HEK293T (cell line): Measurements from ENCODE around the gene MIPEP.

Source experiments
- CTCF ChIA-PET: fragments of 350-600 bp; formaldehyde crosslinking; extraction: SDS; loops from one replicate; lab custom pipeline; 2021; ENCODE audit warnings: antibody characterized with exemption, inconsistent platforms; lab: Yijun Ruan, JAX
- POLR2A ChIA-PET: fragments of 350-600 bp; formaldehyde crosslinking; extraction: SDS; loops from one replicate; lab custom pipeline; 2020; ENCODE audit warnings: antibody characterized with exemption, inconsistent platforms; lab: Yijun Ruan, JAX
- DNase-seq: peaks from one replicate; pipeline ENCODE4 v3.0.0; 2012; ENCODE audit warnings: mixed read lengths; ENCODE audit errors: extremely low spot score
- ARNT ChIP-seq: fragments of 450-650 bp; IDR thresholded peaks from 2 replicates; pipeline ENCODE4 v1.6.1; 2017; ENCODE audit warnings: mild to moderate bottlenecking
- BHLHE40 ChIP-seq: fragments of 450-650 bp; IDR thresholded peaks from 2 replicates; pipeline ENCODE4 v1.6.1; 2016; ENCODE audit warnings: mild to moderate bottlenecking, moderate library complexity, borderline replicate concordance
- CTBP1 ChIP-seq: fragments of 450-650 bp; IDR thresholded peaks from 2 replicates; pipeline ENCODE4 v1.6.1; 2016; ENCODE audit warnings: borderline replicate concordance
- ELF4 ChIP-seq: fragments of 450-650 bp; IDR thresholded peaks from 2 replicates; pipeline ENCODE4 v1.6.1; 2017; ENCODE audit warnings: antibody characterized with exemption
- FOXA1 ChIP-seq: fragments of 450-650 bp; IDR thresholded peaks from 2 replicates; pipeline ENCODE4 v1.6.1; 2016; ENCODE audit warnings: mild to moderate bottlenecking
- FOXK2 ChIP-seq: fragments of 450-650 bp; IDR thresholded peaks from 2 replicates; pipeline ENCODE4 v1.6.1; 2016; ENCODE audit warnings: mild to moderate bottlenecking
- FOXM1 ChIP-seq: fragments of 450-650 bp; IDR thresholded peaks from 2 replicates; pipeline ENCODE4 v1.6.1; 2017; ENCODE audit warnings: mild to moderate bottlenecking, borderline replicate concordance
- HDGF ChIP-seq: fragments of 450-650 bp; IDR thresholded peaks from 2 replicates; pipeline ENCODE4 v1.6.1; 2017; ENCODE audit warnings: antibody characterized with exemption, borderline replicate concordance
- L3MBTL2 ChIP-seq: fragments of 450-650 bp; conservative IDR thresholded peaks from 2 replicates; pipeline ENCODE4 v1.6.1; 2016; ENCODE audit warnings: mild to moderate bottlenecking
- LEF1 ChIP-seq: fragments of 450-650 bp; IDR thresholded peaks from 2 replicates; pipeline ENCODE4 v1.6.1; 2017; ENCODE audit warnings: mild to moderate bottlenecking, borderline replicate concordance
- NFRKB ChIP-seq: fragments of 450-650 bp; IDR thresholded peaks from 2 replicates; pipeline ENCODE4 v1.6.1; 2016; ENCODE audit warnings: mild to moderate bottlenecking, moderate library complexity
- PKNOX1 ChIP-seq: fragments of 450-650 bp; IDR thresholded peaks from 2 replicates; pipeline ENCODE4 v1.6.1; 2016
- SP1 ChIP-seq: fragments of 450-650 bp; IDR thresholded peaks from 2 replicates; pipeline ENCODE4 v1.6.1; 2017
- SUZ12 ChIP-seq: fragments of 450-650 bp; IDR thresholded peaks from 2 replicates; pipeline ENCODE4 v1.6.1; 2016; ENCODE audit warnings: mild to moderate bottlenecking
- TARDBP ChIP-seq: fragments of 450-650 bp; IDR thresholded peaks from 2 replicates; pipeline ENCODE4 v1.6.1; 2016
- ZNF384 ChIP-seq: fragments of 450-650 bp; IDR thresholded peaks from 2 replicates; pipeline ENCODE4 v1.6.1; 2016

The MIPEP gene

GRCh38 chr13:23859904-23860303 is 29.3 kb downstream of the MIPEP start:
- TF ChIP-seq SP1 (no peak), PKNOX1 (no peak), FOXA1 (no peak), ARNT (no peak)
- no peak for DNase-seq
- ChIA-PET CTCF (no interaction called here), POLR2A (no interaction called here)

GRCh38 chr13:23859455-23859854 is 29.7 kb downstream of the MIPEP start:
- ChIA-PET POLR2A (no interaction called here), CTCF (no interaction called here)
- no peak for DNase-seq
- TF ChIP-seq SUZ12 (no peak), PKNOX1 (no peak), NFRKB (no peak), HDGF (no peak), BHLHE40 (no peak), SP1 (no peak)

- CTCF ChIA-PET, result no interaction called here
These were observed 30.7 kb downstream of the MIPEP start for GRCh38 chr13:23858546-23858945.

GRCh38 chr13:23856008-23856750 is 33.0 kb downstream of the MIPEP start:
- ChIA-PET POLR2A (no interaction called here), CTCF (no interaction called here)
- no peak for DNase-seq
- TF ChIP-seq FOXM1 (no peak), NFRKB (no peak), L3MBTL2 (no peak), BHLHE40 (no peak), SUZ12 (no peak), FOXK2 (no peak), PKNOX1 (no peak), ZNF384 (no peak), FOXA1 (no peak), ARNT (no peak), SP1 (no peak), HDGF (no peak), LEF1 (no peak)

More at GRCh38 chr13:23858546-23858945, 30.7 kb downstream of the MIPEP start:
- POLR2A ChIA-PET, result no interaction called here
- no peak for DNase-seq
- TF ChIP-seq ARNT (no peak), FOXK2 (no peak), L3MBTL2 (no peak), LEF1 (no peak), TARDBP (no peak), CTBP1 (no peak), ZNF384 (no peak), FOXA1 (no peak), FOXM1 (no peak), HDGF (no peak), SUZ12 (no peak), PKNOX1 (no peak), BHLHE40 (no peak), SP1 (no peak), NFRKB (no peak), ELF4 (no peak)

- ChIA-PET CTCF (no interaction called here), POLR2A (no interaction called here)
- TF ChIP-seq SUZ12 (no peak), PKNOX1 (no peak), ELF4 (no peak), FOXA1 (no peak), BHLHE40 (no peak), TARDBP (no peak), ARNT (no peak), NFRKB (no peak), LEF1 (no peak), FOXK2 (no peak)
- no peak for DNase-seq
These were observed 33.8 kb downstream of the MIPEP start for GRCh38 chr13:23855360-23855759.

GRCh38 chr13:23852351-23852750 is 36.8 kb downstream of the MIPEP start:
- ChIA-PET POLR2A (no interaction called here), CTCF (no interaction called here)
- no peak for TF ChIP-seq ELF4
- no peak for TF ChIP-seq SP1
- no peak for TF ChIP-seq HDGF
- no peak for TF ChIP-seq L3MBTL2
- TF ChIP-seq ARNT, result no peak
- TF ChIP-seq FOXA1, result no peak
- TF ChIP-seq NFRKB, result no peak
- no peak for TF ChIP-seq CTBP1
- no peak for TF ChIP-seq SUZ12
- no peak for TF ChIP-seq TARDBP
- no peak for TF ChIP-seq LEF1
- TF ChIP-seq PKNOX1, result no peak
- no peak for TF ChIP-seq FOXM1
- no peak for TF ChIP-seq FOXK2
- TF ChIP-seq BHLHE40, result no peak
- no peak for TF ChIP-seq ZNF384
- DNase-seq, result no peak
